Panc1 (cell line): Measurements from ENCODE around the gene CTSA. TPM values are rescaled to one million over a fixed set of nuclear protein-coding genes. Genes with fewer than 3 reads are reported as not detected.

Experiments used
- ATAC-seq: fragments of 200-7000 bp; cut with Tn5 transposase; 2 replicates; pipeline ENCODE4 v1.9.1; 2020; ENCODE audit warnings: mild to moderate bottlenecking, moderate library complexity
- BruUV-seq: library from RNA; stranded (reverse); fragments of 400-500 nt; replicated peaks from 2 replicates; lab custom pipeline; 2021; lab: Mats Ljungman, UMichigan
- CTCF ChIA-PET: fragments of 300-600 bp; sonication (Branson Sonifier 250); formaldehyde crosslinking; loops from one replicate; lab custom pipeline; 2022; ENCODE audit warnings: antibody characterized with exemption; lab: Charles Lee
- POLR2A ChIA-PET: fragments of 300-600 bp; sonication (Branson Sonifier 250); formaldehyde crosslinking; loops from one replicate; lab custom pipeline; 2022; ENCODE audit warnings: antibody characterized with exemption; lab: Charles Lee
- DNase-seq: peaks from one replicate; pipeline ENCODE4 v3.0.0-alpha.2; 2010; ENCODE audit warnings: low read depth, low spot score
- H3K27ac ChIP-seq: 2 replicates; pipeline ENCODE4 v1.5.1; 2011; ENCODE audit warnings: mild to moderate bottlenecking, low read length, inconsistent platforms
- H3K27me3 ChIP-seq: fragments of 200-500 bp; sonication (Bioruptor generic); 2 replicates; pipeline ENCODE4 v1.6.0; 2014; ENCODE audit warnings: low read length, inconsistent platforms; ENCODE audit not compliant: control insufficient read depth, insufficient read depth
- H3K36me3 ChIP-seq: fragments of 200-500 bp; sonication (Bioruptor generic); 2 replicates; pipeline ENCODE4 v1.5.1; 2014; ENCODE audit warnings: inconsistent platforms, mild to moderate bottlenecking, low read length, moderate library complexity; ENCODE audit not compliant: control insufficient read depth, insufficient read depth
- H3K4me1 ChIP-seq: 2 replicates; pipeline ENCODE4 v1.5.1; 2011; ENCODE audit warnings: inconsistent platforms, mild to moderate bottlenecking, low read length, moderate library complexity; ENCODE audit not compliant: control insufficient read depth, insufficient read depth
- H3K4me3 ChIP-seq, 2 experiments: 2 replicates each; pipeline ENCODE4 v1.5.1; 2011 to 2012; ENCODE audit warnings: low read depth in 2 of 2, low read length in 2 of 2, mild to moderate bottlenecking in 2 of 2, inconsistent platforms in 1 of 2, moderate library complexity in 1 of 2
- H3K9me3 ChIP-seq: fragments of 200-500 bp; sonication (Bioruptor generic); 2 replicates; pipeline ENCODE4 v1.5.1; 2014; ENCODE audit warnings: low read depth, mild to moderate bottlenecking, inconsistent platforms, low read length, moderate library complexity; ENCODE audit not compliant: control insufficient read depth, insufficient read depth
- CTCF ChIP-seq: fragments of 450-650 bp; IDR thresholded peaks from 2 replicates; pipeline ENCODE4 v1.5.1; 2017; ENCODE audit warnings: mild to moderate bottlenecking
- POLR2AphosphoS5 ChIP-seq: IDR thresholded peaks from 2 replicates; pipeline ENCODE4 v1.6.1; 2012; ENCODE audit warnings: mild to moderate bottlenecking, low read depth, low read length, moderate library complexity
- REST ChIP-seq, 2 experiments: IDR thresholded peaks; 2 replicates each; pipeline ENCODE4 v1.6.1; 2011 to 2012; ENCODE audit warnings: low read depth in 2 of 2, control low read depth in 1 of 2, low read length in 1 of 2, mild to moderate bottlenecking in 1 of 2, moderate library complexity in 1 of 2; ENCODE audit not compliant: insufficient read depth in 1 of 2
- SIN3A ChIP-seq: IDR thresholded peaks from 2 replicates; pipeline ENCODE4 v1.6.1; 2012; ENCODE audit warnings: low read depth, mild to moderate bottlenecking, low read length, moderate library complexity, borderline replicate concordance; ENCODE audit not compliant: insufficient read depth
- TCF7L2 ChIP-seq: IDR thresholded peaks from 2 replicates; pipeline ENCODE4 v1.6.1; 2011; ENCODE audit warnings: mild to moderate bottlenecking, low read depth, low read length, inconsistent platforms
- in situ Hi-C: cut with HindIII; loops from 2 replicates; pipeline ENCODE4 v1.10.0; 2016; ENCODE audit warnings: low sequenced_read_pairs, low pct_unique_long_range_greater_than_20kb
- intact Hi-C: fragments of 100-400 bp; cut with micrococcal nuclease; formaldehyde crosslinking; loops from one replicate; pipeline ENCODE4 v1.10.0; 2022; ENCODE audit not compliant: unreplicated experiment
- total RNA-seq: library from RNA; stranded (reverse); gene quantifications from one replicate; pipeline ENCODE4 v1.2.1, GENCODE V29; 2021; ENCODE audit not compliant: unreplicated experiment

The CTSA gene
- total RNA-seq, 1 experiment from 2014 or later: 232 TPM

- POLR2A ChIA-PET: no interaction called here
- TF ChIP-seq SIN3A (no peak), POLR2AphosphoS5 (no peak), TCF7L2 (no peak), CTCF (no peak), REST (IDR thresholded peaks at IDR 0.05; ENCODE audit: insufficient read depth in 1 of 2, low read depth in 2 of 2, low read length in 1 of 2) (no peak)
- Histone ChIP-seq H3K36me3 (peaks cover 2% of the 10 kb centered on the region; the same call in 1 of the 2 replicates), H3K27me3 (no peaks in the 10 kb centered on the region), H3K4me3 (no peak overlapping the region), H3K4me1 (no peaks in the 10 kb centered on the region; the same call in 1 of the 2 replicates), H3K27ac (no peak overlapping the region), H3K9me3 (no peaks in the 10 kb centered on the region)
- no peak for DNase-seq
- CTCF ChIA-PET: interaction anchor here (0.6 kb wide), 1 partner anchor 24 kb away, joined by 5 read pairs; no protein-coding TSS in a partner anchor
- intact Hi-C loops: no loop called here
- no peak for ATAC-seq
- in situ Hi-C loops: no loop called here
- no TSS peak for BruUV-seq
These were observed 42.7 kb upstream of the CTSA start for GRCh38 chr20:45848421-45848820.

- no peaks in the 10 kb centered on the region for H3K9me3 ChIP-seq
- H3K4me1 ChIP-seq: no peaks in the 10 kb centered on the region; the same call in 1 of the 2 replicates
- H3K4me3 ChIP-seq: no peak overlapping the region
- no TSS peak for BruUV-seq
- no peak overlapping the region for H3K27ac ChIP-seq
- ATAC-seq: peak; percentile 45; the same call in 1 of the 2 replicates
- H3K36me3 ChIP-seq: peaks cover 2% of the 10 kb centered on the region; the same call in 1 of the 2 replicates
- no peak for TF ChIP-seq CTCF
- peak; percentile 45; the same call in 1 of the 2 replicates for TF ChIP-seq POLR2AphosphoS5
- no peak for TF ChIP-seq REST (IDR thresholded peaks at IDR 0.05; ENCODE audit: insufficient read depth in 1 of 2, low read depth in 2 of 2, low read length in 1 of 2)
- no peak for TF ChIP-seq TCF7L2
- TF ChIP-seq SIN3A: no peak
- no peaks in the 10 kb centered on the region for H3K27me3 ChIP-seq
- in situ Hi-C loops: no loop called here
- DNase-seq: no peak
- ChIA-PET POLR2A (no interaction called here), CTCF (no interaction called here)
- intact Hi-C loops: no loop called here
These were observed 42.1 kb upstream of the CTSA start for GRCh38 chr20:45848969-45849582.
